HG02885 (cell line): Measurements from ENCODE around the gene CEACAM3.

Experiments
- ATAC-seq: cut with Tn5 transposase; IDR thresholded peaks from one replicate; pipeline ENCODE4 v1.9.1; 2021; ENCODE audit warnings: mild to moderate bottlenecking; ENCODE audit not compliant: unreplicated experiment, poor library complexity

The CEACAM3 gene

DNA sequence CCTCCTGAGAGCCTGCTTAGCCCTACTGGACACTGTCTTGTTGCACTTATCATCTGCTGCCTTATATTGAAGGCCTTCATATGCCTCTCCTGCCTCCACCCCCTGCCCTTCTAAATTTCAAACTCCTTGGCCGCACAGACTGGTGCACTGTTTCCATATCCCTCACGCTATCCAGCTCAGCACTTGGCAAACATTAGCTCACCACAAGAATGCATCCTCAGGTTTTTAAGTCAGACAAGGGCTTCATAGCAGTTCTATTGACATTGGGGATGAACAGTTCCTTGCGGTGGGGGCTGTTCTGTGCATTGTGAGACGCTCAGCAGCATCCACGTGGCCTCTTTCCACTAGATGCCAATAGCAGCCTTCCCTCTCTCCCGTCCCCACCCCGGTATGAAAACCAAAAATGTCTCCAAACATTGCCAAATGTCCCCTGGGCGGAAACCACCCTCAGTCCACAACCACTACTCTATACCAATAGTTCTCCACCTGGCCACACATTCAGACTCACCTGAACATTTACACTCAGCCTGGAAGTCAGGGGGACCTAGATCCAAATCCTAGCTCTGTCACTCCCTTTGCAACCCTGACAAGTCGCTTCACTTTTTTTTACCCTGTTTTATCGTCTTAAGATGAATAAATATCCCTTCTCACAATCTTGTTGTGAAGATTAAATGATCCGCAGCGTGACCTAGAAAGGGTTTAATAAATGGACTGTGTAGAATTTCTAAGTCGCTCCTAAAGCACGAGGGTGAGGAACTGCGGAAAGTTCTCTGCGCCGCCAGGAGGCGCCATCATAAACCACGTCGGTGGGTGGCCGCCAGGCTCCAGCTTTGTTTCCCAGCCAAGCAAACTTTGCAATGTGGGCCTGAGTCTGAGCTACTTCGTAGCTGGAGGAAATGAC, 3.6 kb upstream of the CEACAM3 start:
- no peak for ATAC-seq

DNA sequence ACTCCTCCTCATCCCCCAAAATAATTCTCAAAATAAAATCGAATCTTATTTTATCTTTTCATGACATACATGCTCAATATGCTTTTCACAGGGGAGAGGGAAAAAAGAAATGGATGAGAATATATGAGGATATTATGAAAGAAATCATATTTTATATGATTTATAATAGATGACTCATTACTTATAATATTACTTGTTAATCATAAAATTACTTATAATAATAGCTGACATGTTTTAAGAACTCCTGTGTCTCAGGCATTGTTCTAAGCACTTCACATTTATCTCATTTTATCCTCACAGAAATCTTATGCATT, 3.0 kb upstream of the CEACAM3 start:
- no peak for ATAC-seq

DNA sequence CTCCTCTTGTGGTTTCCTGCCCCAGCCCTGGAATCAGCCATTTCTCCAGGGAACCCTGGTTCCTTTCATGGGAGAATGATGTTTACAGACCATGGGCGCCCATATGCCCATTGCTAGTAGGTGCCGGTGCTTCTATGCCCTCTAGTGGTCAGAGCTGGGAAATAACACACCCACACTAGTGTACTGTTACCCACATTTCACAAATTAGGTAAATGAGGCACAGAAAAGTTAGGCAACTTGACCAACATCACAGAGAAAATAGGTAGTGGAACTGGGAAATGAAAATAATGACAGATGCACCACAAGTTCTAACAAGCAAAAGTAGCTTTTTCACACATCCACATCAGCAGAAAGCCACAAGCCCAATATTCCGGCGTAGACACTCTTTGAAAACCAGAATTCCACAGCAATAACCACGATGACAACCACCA, 1.3 kb upstream of the CEACAM3 start:
- ATAC-seq: no peak

DNA sequence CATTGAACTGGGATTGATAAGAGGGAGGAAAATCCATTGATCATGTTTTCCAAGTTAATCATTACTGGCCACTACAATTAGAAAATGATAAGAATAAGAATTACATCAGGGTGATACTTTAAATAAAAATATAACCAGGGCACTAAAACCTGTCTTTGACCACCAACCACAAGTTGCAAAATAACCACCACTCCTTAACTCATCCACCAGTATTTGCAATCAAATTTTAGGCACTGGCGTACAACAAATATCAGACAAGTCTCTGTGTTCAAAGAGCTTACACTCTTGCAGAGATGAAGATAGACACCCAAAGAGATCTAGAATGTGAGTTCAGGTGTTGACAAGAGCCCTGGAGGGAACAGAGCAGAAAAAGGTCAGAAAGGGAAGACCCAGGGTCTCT, 514 bp downstream of the CEACAM3 start:
- ATAC-seq: no peak

DNA sequence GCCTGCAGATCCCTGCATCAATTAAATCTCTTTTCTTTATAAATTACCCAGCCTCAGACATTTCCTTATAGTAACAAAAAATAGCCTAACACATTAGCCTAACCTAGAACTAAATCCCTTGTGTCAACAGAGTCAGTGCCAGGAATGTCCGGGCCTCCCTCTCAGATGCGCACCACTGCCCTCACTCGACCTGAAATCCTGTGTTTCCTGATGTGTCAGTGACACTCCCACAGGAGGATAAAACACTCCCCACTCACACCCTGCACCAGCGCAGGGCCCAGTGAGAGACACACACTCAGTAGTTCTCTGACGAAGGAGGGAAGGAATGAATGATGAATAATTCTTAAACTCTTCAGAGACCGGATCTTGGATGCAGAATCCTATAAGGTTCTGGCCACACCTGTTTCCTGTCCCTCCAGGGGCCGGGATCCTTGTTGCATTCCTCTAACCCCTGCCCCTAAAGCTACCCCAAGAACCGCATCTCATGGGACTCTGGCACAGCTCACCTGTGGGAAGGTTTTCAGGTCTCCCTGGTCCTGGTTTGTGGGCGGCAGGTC, 3.1 kb downstream of the CEACAM3 start:
- no peak for ATAC-seq

DNA sequence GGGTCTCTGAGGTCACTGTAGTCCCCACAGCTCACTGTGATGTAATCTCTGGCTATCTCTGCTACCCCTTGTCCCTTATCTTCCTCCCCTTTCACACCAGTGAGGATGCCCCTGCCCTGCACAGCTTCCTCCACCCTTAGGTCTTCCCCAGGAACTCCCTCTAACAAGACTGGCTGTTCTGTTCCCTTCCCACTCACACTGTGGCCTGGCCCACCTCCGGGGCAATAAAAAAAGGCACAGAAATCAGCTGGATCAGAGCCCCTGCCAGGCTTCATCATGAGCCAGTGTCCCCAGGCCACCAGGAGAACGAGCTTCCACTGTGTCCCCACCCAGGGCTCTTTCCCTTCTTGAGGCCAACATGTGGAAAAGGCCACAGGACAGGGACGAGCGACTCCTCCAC, 4.6 kb downstream of the CEACAM3 start:
- no peak for ATAC-seq

DNA sequence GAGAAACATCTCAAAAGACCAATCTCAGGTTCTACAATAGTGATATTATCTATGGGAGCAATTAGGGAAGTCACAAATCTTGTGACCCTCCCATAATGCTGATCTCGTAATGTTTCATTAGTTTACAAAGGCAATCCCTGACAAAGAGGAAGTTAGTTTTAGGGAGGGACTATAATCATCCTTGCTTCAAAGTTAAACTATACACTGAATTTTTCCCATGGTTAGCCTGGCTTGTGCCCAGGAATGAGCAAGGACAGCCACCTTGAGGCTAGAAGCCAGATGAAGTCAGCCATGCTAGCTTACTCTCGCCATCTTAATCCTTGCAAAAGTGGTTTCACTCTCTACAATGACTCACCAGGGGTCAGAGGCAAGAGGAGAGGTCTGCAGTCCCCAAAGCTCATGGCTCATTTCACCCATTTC, 5.4 kb downstream of the CEACAM3 start:
- no peak for ATAC-seq

DNA sequence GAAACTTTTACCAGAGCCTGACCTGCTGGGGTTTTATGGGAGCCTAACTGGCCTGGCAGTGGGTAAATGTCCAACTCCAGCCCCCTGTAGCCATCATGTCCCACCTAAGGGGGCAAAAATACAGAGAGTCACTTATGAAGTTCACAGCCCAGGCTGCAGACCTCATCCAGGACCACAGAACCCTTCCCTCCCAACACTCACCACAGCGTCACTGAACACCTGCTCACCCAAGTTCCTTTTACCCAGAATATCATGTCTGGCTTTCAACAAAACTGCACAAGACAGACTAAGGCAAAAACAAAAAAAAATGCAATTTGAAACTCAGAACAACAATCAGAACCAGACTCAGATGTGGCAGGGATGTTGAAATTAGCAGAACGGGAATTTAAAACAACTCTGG, 6.4 kb downstream of the CEACAM3 start:
- no peak for ATAC-seq

DNA sequence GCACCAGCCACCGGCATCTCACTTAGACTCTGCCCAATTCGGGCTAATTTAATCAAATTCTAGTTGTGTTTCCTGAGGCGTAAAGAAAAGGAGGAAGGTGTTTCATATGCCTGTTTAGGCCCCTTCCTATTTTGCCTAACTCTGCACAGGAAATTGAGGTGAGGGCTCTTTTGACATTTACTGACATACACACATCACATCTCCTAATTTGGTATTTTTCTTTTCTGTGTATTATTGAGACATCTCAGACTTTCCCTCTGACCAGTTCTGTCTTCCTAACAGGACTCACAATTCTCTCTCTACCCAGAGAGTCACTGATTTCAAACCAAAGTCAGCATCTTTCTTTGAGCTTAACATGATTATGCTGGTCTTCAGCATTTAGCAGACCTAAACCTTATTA, 7.9 kb downstream of the CEACAM3 start:
- no peak for ATAC-seq

DNA sequence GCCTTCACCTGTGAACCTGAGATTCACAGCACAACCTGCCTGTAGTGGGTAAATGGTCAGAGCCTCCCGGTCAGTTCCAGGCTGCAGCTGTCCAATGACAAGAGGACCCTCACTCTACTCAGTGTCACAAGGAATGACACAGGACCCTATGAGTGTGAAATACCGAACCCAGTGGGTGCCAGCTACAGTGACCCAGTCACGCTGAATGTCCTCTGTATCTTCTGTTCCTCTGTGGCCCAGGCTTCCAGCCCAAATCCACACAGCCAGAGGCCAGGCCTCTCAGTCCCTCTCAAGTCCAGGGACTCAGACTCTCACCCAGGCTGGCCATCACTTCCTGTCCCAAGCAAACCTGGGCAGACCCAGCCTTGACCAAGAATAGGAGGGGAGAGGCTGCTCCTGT, 10.8 kb downstream of the CEACAM3 start:
- no peak for ATAC-seq

DNA sequence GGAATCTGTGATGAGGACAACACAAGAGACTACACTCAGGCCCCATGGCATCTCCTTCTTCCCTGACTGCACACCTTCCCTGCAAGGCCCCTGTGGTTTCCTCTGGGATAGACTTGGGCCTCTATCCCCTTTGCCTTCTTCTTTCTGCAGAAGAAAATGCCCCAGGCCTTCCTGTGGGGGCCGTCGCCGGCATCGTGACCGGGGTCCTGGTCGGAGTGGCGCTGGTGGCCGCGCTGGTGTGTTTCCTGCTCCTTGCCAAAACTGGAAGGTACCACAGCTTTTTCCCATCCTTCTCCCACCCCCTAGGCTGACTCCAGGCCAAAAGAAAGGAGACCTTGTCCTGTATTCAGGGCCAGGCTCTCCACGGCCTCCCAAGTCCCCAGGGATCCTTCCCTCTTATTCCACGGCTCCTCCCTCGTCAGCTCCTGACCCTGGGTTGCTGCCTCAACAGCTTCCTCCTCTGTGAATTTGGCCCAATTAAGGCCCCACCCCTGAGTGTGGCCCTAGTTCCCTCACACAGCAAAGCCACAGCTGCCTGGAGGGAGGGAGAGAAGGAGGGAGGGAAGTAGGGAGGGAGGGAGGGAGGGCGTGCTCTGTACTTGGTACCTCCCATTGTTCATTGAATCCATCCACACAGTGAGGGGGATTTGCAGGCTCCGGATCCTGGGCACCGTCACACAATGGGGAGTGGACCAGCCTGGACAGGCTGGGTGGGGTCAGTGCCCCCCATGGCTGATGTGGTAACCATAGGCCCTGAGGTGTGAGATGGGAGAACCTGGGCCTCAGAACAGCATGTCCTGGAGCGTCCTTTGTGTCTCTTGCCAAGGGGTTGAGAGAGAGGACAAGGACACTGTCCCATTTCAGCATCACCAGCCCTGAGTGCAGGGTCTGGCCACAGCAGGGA, 12.5 kb downstream of the CEACAM3 start:
- ATAC-seq: no peak

DNA sequence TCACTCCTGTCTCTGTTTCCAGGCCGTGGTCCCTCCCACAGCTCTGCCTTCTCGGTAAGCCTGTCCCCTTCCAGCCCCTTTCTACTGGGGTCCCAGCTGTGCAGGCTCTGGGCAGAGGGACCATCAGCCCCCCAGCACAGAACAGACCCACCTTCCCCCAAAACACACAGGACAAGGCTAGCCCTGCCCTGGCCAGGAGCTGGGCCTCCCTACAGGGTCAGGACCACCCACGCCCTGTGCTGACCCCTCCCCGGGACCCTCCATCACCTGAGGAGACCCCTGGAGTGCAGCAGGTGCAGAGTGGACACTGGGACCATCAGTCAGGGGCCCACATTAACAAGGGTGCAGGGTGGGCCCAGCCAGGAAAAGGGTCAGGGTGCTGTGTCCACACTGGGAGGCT, 13.9 kb downstream of the CEACAM3 start:
- ATAC-seq: no peak

DNA sequence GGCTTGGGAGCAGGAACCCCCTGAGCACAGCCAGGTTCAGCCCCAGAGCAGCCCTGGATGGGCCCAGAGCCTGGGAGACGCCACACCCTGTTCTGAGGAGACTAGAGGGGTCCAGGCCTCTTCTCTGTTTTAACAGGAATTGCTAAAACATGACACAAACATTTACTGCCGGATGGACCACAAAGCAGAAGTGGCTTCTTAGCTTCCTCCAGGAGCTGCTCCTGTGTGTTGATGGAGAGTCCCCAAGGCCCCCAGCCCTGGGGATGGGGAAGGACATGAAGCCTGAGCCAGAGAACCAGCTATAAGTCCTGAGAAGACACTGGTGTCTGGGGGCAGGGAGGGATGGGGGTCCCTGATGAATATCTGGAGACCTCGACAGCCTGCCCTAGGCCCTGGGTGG, 14.6 kb downstream of the CEACAM3 start:
- no peak for ATAC-seq

DNA sequence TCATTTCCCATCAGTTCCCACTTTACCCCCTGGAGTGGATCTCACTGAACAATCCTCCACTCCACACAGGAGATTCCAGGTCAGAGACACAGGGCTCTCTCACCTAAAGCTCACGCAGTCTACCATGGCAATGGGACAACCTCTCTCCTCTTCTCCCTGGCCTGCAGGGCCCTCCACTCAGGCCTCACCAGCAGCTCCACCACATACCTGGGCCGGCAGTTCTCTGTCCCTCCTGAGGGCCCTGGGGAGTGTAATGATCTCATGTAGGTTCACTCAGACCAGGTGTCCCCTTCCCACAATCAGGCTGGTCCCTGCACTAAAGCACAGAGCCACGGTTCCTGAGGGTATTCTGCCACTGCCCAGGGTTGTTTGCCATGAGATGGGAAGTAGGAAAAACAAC, 15.6 kb downstream of the CEACAM3 start:
- no peak for ATAC-seq

DNA sequence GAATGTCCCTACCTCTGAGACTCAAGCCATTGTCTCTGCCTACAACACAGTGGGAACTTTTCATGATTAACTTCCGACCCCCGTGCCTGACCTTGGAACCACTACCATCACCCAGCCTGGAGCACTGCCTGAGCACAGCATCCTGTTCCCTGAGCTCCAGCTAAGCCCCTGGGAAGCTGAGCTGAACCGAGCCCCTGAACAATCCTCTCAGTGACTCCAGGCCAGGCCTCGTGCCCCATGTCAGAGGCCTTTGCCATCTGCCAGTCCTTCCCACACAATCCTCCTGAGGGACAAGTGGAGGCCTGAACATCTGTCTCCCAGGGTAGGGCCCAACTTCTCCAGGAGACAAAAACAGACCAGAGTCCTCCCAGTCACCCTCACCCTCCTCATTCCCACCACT, 17.5 kb downstream of the CEACAM3 start:
- ATAC-seq: no peak

DNA sequence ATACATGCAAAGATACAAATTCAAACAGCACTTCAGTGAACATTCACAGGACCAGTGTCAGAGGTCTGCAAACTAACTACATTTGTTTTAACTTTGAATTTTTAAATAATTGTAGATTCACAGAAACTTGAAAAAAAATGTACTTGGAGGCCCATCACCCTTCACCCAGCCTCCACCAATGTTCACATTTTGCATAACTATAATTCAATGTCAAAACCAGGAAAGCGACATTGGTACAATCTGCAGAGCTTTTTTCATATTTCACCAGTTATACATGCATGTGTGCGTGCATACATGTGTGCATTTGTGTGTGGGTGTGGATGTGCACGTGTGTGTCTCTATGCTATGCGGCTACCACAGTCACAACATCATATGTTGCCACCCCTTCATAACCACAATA, 18.9 kb downstream of the CEACAM3 start:
- ATAC-seq: no peak

DNA sequence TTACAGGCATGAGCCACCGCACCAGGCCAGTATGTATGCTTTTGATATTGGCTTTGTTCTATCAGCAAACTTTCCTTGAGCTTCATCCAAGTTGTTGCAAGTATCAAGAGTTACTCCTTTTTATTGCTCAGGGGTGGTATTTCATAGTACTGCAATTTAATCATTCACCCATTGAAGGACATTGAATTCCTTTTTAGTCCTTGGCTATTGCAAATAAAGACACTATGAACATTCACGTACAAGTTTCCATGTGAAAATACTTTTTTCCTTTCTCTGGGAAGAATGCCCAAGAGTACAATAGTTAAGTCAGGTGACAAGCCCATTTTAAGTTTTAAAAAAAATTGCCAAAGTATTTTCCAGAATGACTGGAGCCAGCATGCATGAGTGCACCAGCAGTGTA, 20.4 kb downstream of the CEACAM3 start:
- ATAC-seq: no peak

DNA sequence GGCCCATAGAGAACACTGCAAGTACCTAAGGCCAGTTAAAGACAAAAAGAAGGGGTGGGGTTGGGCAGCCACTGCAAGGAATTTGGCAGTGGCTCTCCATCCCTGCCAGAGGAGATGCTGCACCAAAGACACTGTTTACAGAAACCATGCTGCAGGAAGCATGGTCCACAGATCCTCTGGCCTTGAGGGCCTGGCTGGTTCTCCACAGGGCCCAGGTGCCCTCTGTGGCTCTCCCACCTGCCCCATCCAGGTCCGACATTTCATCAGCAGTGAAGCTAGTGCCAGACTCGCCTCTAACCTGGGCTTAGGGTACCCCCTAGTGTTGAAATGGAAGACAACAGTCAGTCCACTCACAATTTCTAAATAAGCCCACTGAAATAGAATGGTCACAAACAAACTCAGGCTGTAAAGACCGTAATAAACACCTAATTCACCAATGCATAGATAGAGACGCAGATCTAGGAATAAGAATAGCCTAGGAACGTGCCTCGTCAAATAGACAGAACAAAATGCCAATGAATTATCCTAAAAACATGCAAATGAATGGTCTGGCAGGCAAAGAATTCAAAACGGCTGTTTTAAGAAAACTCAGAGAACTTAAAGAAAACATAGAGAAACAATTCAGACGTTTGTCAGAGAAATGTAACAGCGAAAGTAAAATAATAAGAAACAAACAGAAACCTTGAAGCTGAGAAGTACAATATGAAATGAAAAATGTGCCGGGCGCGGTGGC, 24.8 kb downstream of the CEACAM3 start:
- no peak for ATAC-seq

DNA sequence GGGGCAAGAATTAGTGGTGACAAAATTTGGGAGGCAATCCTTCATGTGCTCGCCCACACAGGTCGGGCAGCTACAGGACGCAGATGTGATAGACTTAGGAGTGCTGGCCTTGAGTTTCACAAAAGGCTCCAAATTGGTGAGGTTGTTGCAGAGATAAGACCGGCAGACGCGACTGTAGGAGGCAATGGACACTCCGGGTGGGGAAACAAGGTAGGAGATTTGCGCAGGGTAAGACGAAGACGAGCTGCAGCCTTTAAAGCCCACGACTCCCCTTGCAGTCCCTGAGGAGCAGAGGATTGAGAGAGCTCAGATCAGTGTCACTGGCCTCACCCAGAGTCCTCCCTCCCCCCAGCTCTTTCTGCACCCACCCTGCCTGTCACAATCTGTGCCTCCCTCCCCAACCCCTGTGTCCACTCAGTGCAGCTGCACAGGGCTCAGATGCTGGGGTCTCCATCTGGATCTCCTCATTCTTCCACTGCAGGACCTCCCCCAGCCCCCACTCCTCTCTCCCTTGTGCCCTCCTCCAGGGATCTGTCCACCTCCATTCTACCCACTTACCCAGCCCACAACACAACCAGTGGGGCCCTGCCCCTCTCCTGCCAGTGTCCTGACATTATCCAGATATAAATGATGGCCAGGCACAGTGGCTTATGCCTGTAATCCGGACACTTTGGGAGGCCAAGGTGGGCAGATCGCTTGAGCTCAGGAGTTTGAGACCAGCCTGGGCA, 41.8 kb downstream of the CEACAM3 start:
- no peak for ATAC-seq

DNA sequence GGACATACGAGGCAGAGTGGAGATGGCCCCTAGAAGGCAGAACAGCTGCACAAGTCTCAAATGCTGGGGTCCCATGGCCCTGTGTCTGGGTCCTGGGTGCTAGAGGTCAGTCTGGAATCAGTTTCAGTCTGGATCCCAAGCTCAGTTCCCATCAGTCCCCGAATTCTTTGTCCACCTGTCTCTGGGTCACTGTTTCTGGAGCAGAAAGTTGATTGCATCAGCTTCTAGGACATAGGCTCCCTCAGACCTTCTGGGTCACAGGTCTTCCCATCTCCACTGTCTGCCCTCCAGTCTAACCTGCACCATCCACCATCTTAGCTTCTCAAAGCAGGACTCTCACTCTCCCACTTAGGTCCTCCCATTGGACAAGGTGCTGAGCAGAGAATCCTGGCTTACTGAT, 42.8 kb downstream of the CEACAM3 start:
- ATAC-seq: no peak
